ENCODE measurements around the gene ABT1. TPM values are rescaled to one million over a fixed set of nuclear protein-coding genes. Genes with fewer than 3 reads are reported as not detected.

Gene ABT1
- total and polyA plus RNA-seq, 5 donors: 8.9 to 9.5 (median 9.3) TPM

DNA sequence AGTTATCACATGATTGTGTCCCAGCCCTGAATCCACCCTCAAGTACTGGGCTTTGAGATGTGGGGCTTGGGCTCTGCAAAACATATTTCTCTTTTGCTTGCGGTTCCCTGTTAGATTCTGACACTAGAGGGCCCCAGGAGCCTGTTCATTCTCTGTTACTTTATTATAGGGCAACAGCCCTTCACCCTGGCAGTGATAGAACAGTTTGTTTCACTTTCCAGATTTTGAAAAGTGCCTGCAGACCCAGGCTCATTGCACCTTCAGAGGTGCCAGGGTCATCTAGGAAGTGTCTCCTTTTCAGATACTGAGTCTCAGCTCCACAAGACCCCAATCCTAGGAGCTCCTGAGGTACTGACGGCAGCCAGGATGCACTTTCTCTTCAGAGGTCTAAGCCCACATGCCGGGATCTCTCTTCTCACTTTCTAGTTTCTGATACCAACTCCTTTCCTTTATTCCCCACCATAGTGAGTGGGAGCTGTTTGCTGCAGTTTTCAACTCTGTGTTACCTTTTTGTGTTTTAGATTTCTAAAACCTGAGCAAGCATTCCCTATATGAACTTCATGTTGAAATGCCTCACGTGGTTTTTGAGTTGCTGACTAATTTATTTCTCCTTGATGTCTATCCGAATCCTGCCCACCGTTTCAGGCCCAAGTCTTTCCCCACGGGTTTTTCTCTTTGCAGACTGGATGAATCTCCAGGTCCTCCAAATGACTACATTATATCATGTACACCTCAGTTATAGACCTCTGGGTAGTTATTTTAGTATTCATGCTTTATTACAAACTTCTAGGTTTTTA is 10.9 kb downstream of the ABT1 start:
- Histone ChIP-seq H3K4me1 (ENCODE audit: control insufficient read depth, insufficient read depth, low read length) (no peaks in the 10 kb centered on the region), H3K27me3 (ENCODE audit: control insufficient read depth, insufficient read depth) (no peaks in the 10 kb centered on the region), H3K27ac (ENCODE audit: low read length) (no peak overlapping the region), H3K9me3 (ENCODE audit: control insufficient read depth, low read length) (no peaks in the 10 kb centered on the region), H3K4me3 (ENCODE audit: low read length) (peak overlapping the region; percentile 37)
- ATAC-seq: peak; percentile 65 to 75
- no peak for DNase-seq
- WGBS: 52% methylated on average over 7 of the region's 7 CpGs
- intact Hi-C loops (cut with DNase I): loop anchor here in 1 of 4 donors (5.0 kb wide), 1 partner anchor 470 kb away; no protein-coding TSS in a partner anchor

GRCh38 chr6:26609463-26609862 is 12.7 kb downstream of the ABT1 start:
- no peak overlapping the region for H3K27ac ChIP-seq (ENCODE audit: low read length)

DNA sequence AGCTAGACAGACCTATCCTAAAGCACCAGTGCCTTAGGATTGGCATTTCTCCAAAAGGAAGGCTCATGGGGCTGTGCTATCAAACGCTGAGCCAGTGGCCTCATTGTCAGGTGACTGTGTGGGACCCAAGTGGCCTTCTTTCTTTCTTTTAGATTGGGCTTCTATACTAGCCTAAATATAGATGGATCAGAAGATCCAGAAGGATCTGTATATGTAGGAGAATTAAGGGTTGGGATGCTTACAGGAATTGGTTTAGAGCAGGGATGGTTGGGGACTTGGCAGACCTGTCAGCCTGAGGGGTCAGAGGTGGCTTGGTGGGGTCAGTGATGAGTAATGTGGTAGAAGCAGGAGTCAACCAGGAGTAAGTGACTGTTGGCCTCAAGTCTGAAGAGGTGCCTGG is 14.8 kb downstream of the ABT1 start:
- Histone ChIP-seq H3K9me3 (ENCODE audit: control insufficient read depth, low read length) (no peaks in the 10 kb centered on the region), H3K27ac (ENCODE audit: low read length) (no peak overlapping the region), H3K4me1 (ENCODE audit: control insufficient read depth, insufficient read depth, low read length) (no peaks in the 10 kb centered on the region), H3K4me3 (ENCODE audit: low read length) (no peak overlapping the region), H3K27me3 (ENCODE audit: control insufficient read depth, insufficient read depth) (no peaks in the 10 kb centered on the region)
- DNase-seq: no peak
- WGBS: 35% methylated on average over 1 of the region's 1 CpG
- intact Hi-C loops (cut with DNase I): loop anchor here in 3 of 4 donors (5.0 to 10.0 kb wide), 2 partner anchors 466 to 473 kb away; no protein-coding TSS in a partner anchor
- no peak for ATAC-seq

More at GRCh38 chr6:26609463-26609862, 12.7 kb downstream of the ABT1 start:
- WGBS: 66% methylated on average over 3 of the region's 3 CpGs
- intact Hi-C loops (cut with DNase I): loop anchor here in 1 of 4 donors (5.0 kb wide), 1 partner anchor 468 kb away; no protein-coding TSS in a partner anchor
- ATAC-seq (no peak), DNase-seq (no peak)
- Histone ChIP-seq H3K27me3 (ENCODE audit: control insufficient read depth, insufficient read depth) (no peaks in the 10 kb centered on the region), H3K4me3 (ENCODE audit: low read length) (no peak overlapping the region), H3K4me1 (ENCODE audit: control insufficient read depth, insufficient read depth, low read length) (no peaks in the 10 kb centered on the region), H3K9me3 (ENCODE audit: control insufficient read depth, low read length) (no peaks in the 10 kb centered on the region)

- Histone ChIP-seq H3K27ac (ENCODE audit: low read length) (no peak overlapping the region), H3K27me3 (ENCODE audit: control insufficient read depth, insufficient read depth) (no peaks in the 10 kb centered on the region), H3K9me3 (ENCODE audit: control insufficient read depth, low read length) (no peaks in the 10 kb centered on the region), H3K4me1 (ENCODE audit: control insufficient read depth, insufficient read depth, low read length) (no peaks in the 10 kb centered on the region), H3K4me3 (ENCODE audit: low read length) (no peak overlapping the region)
- peak in 1 of 3 donors; percentile 27 for DNase-seq
- no peak for ATAC-seq
- WGBS: 34% methylated on average over 19 of the region's 19 CpGs
- intact Hi-C loops (cut with DNase I): loop anchor here in 3 of 4 donors (5.0 to 10.0 kb wide), 2 partner anchors 464 to 472 kb away; no protein-coding TSS in a partner anchor
Observed at GRCh38 chr6:26613201-26613600, 16.4 kb downstream of the ABT1 start.

DNA sequence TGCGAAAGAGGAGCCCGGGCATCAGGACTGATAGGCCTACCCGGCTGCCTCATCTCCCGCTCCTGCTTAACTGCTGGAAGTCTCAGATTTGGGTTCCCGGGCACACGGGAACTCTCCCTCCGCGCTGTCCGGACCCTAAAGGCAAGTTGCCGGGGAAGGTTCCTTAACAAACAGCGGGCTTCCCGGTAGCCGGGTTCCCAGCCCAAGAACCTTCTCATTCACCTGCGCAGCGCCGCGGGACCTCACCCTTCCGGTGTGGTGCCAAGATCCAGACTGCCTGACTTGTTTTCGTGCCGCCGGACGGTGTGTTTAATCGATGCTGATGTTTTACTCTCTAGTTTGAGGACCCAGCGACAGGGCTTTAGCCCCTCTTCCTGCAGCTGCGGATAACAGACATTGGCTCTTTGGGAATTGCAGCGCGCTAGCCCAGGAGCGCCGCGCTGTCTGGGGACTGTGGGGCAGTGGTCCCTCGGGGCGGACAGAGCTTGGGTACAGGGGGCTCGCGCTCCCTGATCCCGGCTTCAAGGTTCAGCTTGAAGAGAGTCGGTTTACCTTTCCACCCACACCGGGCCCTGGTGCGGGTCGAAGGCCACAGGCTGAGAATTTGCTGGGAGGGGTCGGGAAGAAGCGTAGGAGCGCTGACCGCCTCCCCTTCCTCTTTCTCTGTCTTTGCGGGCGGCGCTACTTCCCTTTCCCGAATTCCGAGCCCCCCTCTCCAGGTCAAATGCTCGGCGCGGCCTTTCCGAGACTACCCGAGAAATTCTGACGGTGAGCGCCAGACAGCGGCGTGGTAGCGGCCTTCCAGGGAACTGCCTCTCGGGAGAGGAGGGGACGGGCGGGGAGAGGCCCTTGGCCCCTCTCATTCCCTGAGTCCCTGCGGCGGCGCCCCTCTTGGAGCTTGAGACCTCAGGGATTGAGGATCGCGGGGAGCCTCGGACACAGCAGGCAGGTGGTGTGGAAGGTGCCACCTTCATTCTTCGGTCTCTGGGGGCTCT is 17.2 kb downstream of the ABT1 start:
- DNase-seq (peak in 2 of 3 donors; percentile 52 to 65), ATAC-seq (peak; percentile 53 to 57)
- peak overlapping the region; percentile 59 for H3K4me3 ChIP-seq (ENCODE audit: low read length)

DNA sequence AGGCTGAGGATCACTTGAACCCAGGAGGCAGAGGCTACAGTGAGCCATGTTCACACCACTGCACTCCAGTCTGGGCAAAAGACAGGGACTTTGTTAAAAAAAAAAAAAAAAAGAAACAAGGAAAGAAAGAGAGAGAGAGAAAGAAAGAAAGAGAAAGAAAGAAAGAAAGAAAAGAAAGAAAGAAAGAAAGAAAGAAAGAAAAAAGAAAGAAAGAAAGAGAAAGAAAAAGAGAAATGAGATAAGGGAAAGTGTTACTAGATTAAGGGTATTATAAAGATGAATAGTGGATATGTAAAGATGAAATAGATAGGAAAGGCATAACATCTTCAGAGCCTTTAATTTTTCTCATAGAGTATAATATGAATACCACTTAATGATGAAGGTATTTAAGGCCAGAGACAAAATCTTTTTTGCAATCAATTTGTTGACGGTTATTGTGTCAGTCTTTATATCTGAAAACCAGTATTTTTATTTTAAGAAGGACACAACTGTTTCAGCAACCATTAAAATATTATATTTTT is 26.6 kb downstream of the ABT1 start:
- DNase-seq: no peak
- intact Hi-C loops (cut with DNase I): no loop called here
- no peak for ATAC-seq

More for the DNA sequence above, 17.2 kb downstream of the ABT1 start:
- Histone ChIP-seq H3K4me1 (ENCODE audit: control insufficient read depth, insufficient read depth, low read length) (no peaks in the 10 kb centered on the region), H3K27me3 (ENCODE audit: control insufficient read depth, insufficient read depth) (no peaks in the 10 kb centered on the region), H3K27ac (ENCODE audit: low read length) (no peak overlapping the region), H3K9me3 (ENCODE audit: control insufficient read depth, low read length) (no peaks in the 10 kb centered on the region)
- intact Hi-C loops (cut with DNase I): loop anchor here in 3 of 4 donors (5.0 to 10.0 kb wide), 2 partner anchors 463 to 471 kb away; no protein-coding TSS in a partner anchor
- WGBS: 2% methylated on average over 68 of the region's 68 CpGs

DNA sequence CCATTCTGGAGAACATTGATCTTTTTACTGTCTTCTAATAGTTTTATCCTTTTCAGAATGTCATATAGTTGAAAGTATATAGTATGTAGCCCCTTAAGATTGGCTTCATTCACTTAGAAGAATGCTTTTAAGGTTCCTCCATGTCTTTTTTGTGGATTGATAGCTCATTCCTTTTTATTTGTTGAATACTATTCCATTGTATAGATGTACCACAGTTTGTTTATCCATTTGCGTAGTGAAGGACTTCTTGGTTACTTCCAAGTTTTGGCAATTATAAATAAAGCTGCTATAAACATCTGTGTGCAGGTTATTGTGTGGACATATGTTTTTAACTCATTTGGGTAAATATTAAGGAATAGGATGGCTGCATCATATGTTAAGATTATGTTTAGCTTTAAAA is 27.8 kb downstream of the ABT1 start:
- H3K27me3 ChIP-seq (ENCODE audit: control insufficient read depth, insufficient read depth): no peaks in the 10 kb centered on the region
- DNase-seq (no peak), ATAC-seq (no peak)
- intact Hi-C loops (cut with DNase I): no loop called here
- H3K4me3 ChIP-seq (ENCODE audit: low read length): no peak overlapping the region
- H3K9me3 ChIP-seq (ENCODE audit: control insufficient read depth, low read length): no peaks in the 10 kb centered on the region
- no peaks in the 10 kb centered on the region for H3K4me1 ChIP-seq (ENCODE audit: control insufficient read depth, insufficient read depth, low read length)
- no peak overlapping the region for H3K27ac ChIP-seq (ENCODE audit: low read length)
- WGBS: 93% methylated on average over 1 of the region's 1 CpG

More for the DNA sequence above, 26.6 kb downstream of the ABT1 start:
- Histone ChIP-seq H3K27ac (ENCODE audit: low read length) (no peak overlapping the region), H3K4me3 (ENCODE audit: low read length) (no peak overlapping the region), H3K9me3 (ENCODE audit: control insufficient read depth, low read length) (no peaks in the 10 kb centered on the region), H3K4me1 (ENCODE audit: control insufficient read depth, insufficient read depth, low read length) (no peaks in the 10 kb centered on the region), H3K27me3 (ENCODE audit: control insufficient read depth, insufficient read depth) (no peaks in the 10 kb centered on the region)
- WGBS: 44% methylated on average over 1 of the region's 1 CpG

DNA sequence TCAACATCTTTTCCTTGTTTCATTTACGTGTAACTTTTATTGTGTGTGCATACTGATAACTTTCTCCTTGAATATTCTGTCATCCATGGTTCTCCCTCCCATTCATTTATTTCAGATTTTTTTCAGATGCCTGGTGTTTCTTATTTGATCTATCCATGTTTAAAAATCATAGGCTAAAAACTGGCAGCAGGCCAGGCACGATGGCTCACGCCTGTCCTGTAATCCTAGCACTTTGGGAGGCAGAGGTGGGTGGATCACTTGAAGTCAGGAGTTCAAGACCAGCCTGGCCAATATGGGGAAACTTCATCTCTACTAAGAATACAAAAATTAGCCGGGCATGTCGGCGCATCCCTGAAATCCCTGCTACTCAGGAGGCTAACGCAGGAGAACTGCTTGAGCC is 31.1 kb downstream of the ABT1 start:
- H3K27ac ChIP-seq (ENCODE audit: low read length): no peak overlapping the region
- H3K4me1 ChIP-seq (ENCODE audit: control insufficient read depth, insufficient read depth, low read length): no peaks in the 10 kb centered on the region
- intact Hi-C loops (cut with DNase I): no loop called here
- WGBS: 77% methylated on average over 7 of the region's 7 CpGs
- H3K4me3 ChIP-seq (ENCODE audit: low read length): no peak overlapping the region
- ATAC-seq: no peak
- no peaks in the 10 kb centered on the region for H3K9me3 ChIP-seq (ENCODE audit: control insufficient read depth, low read length)
- no peak for DNase-seq
- no peaks in the 10 kb centered on the region for H3K27me3 ChIP-seq (ENCODE audit: control insufficient read depth, insufficient read depth)

DNA sequence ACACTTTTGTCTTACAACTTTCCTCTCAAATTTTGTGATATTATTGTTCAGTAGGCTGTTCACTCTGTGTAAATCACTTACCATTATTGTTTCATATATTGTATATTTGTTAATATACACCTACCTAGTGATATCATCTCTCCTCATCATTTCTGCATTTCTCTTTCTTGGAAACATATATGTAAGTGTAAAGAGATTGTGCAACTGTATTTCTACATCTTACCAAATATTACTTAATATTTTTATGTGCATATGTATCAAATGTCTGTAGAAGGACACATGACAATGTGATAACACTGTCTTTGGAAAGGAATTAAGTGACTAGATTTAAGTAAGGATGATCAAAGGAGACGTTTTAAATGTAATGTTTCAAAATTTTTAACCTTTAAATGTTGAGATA is 32.6 kb downstream of the ABT1 start:
- no peak for ATAC-seq
- 31% methylated on average over 1 of the region's 1 CpG for WGBS
- H3K27ac ChIP-seq (ENCODE audit: low read length): no peak overlapping the region
- intact Hi-C loops (cut with DNase I): no loop called here
- H3K27me3 ChIP-seq (ENCODE audit: control insufficient read depth, insufficient read depth): no peaks in the 10 kb centered on the region
- no peaks in the 10 kb centered on the region for H3K9me3 ChIP-seq (ENCODE audit: control insufficient read depth, low read length)
- H3K4me1 ChIP-seq (ENCODE audit: control insufficient read depth, insufficient read depth, low read length): no peaks in the 10 kb centered on the region
- DNase-seq: no peak
- H3K4me3 ChIP-seq (ENCODE audit: low read length): no peak overlapping the region

GRCh38 chr6:26640806-26641205 is 44.1 kb downstream of the ABT1 start:
- Histone ChIP-seq H3K27ac (ENCODE audit: low read length) (no peak overlapping the region), H3K4me3 (ENCODE audit: low read length) (no peak overlapping the region), H3K27me3 (ENCODE audit: control insufficient read depth, insufficient read depth) (no peaks in the 10 kb centered on the region), H3K4me1 (ENCODE audit: control insufficient read depth, insufficient read depth, low read length) (no peaks in the 10 kb centered on the region), H3K9me3 (ENCODE audit: control insufficient read depth, low read length) (no peaks in the 10 kb centered on the region)
- intact Hi-C loops (cut with DNase I): no loop called here
- no peak for ATAC-seq
- no peak for DNase-seq
- 97% methylated on average over 2 of the region's 2 CpGs for WGBS

Measured in right cardiac atrium (tissue), 5 donors.